GM19324 (cell line): ENCODE results near the gene ULK3.
A peak's percentile ranks its signal among the peaks of the same experiment; 100 is the strongest.

Experiments used
- ATAC-seq: cut with Tn5 transposase; IDR thresholded peaks from one replicate; pipeline ENCODE4 v1.9.1; 2021; ENCODE audit warnings: mild to moderate bottlenecking, moderate library complexity; ENCODE audit not compliant: unreplicated experiment, low FRiP score

The ULK3 gene

GRCh38 chr15:74825866-74826265, 17.1 kb downstream of the ULK3 start:
- ATAC-seq: no peak

- no peak for ATAC-seq
These were observed 18.0 kb downstream of the ULK3 start for GRCh38 chr15:74824976-74825375.

GRCh38 chr15:74823324-74823723, 19.6 kb downstream of the ULK3 start:
- ATAC-seq: no peak

- ATAC-seq: no peak
These were observed 20.7 kb downstream of the ULK3 start for GRCh38 chr15:74822233-74822632.

GRCh38 chr15:74821790-74822158, 21.2 kb downstream of the ULK3 start:
- no peak for ATAC-seq

- ATAC-seq: peak; percentile 68
These were observed 21.7 kb downstream of the ULK3 start for GRCh38 chr15:74821091-74821789.

GRCh38 chr15:74820056-74820455, 22.9 kb downstream of the ULK3 start:
- no peak for ATAC-seq

- no peak for ATAC-seq
These were observed 25.6 kb downstream of the ULK3 start for GRCh38 chr15:74817370-74817737.

GRCh38 chr15:74816624-74817369, 26.2 kb downstream of the ULK3 start:
- no peak for ATAC-seq

GRCh38 chr15:74815961-74816360, 27.0 kb downstream of the ULK3 start:
- no peak for ATAC-seq

GRCh38 chr15:74815121-74815934, 27.6 kb downstream of the ULK3 start:
- ATAC-seq: no peak

GRCh38 chr15:74812533-74812932, 30.4 kb downstream of the ULK3 start, which contains the start of gene LMAN1L:
Gene LMAN1L (plus strand): TSS chr15:74812835. CDS start chr15:74812855, 20 bp downstream.
- no peak for ATAC-seq

- ATAC-seq: no peak
These were observed 33.0 kb downstream of the ULK3 start for GRCh38 chr15:74809956-74810355.

GRCh38 chr15:74809242-74809641, 33.7 kb downstream of the ULK3 start:
- no peak for ATAC-seq

- no peak for ATAC-seq
These were observed 34.1 kb downstream of the ULK3 start for GRCh38 chr15:74808840-74809229.

- no peak for ATAC-seq
These were observed 34.7 kb downstream of the ULK3 start for GRCh38 chr15:74808078-74808839.

- no peak for ATAC-seq
These were observed 35.7 kb downstream of the ULK3 start for GRCh38 chr15:74807282-74807681.

- no peak for ATAC-seq
These were observed 38.0 kb downstream of the ULK3 start for GRCh38 chr15:74804935-74805334.

GRCh38 chr15:74802862-74803447, 40.0 kb downstream of the ULK3 start:
- no peak for ATAC-seq

GRCh38 chr15:74802290-74802689, 40.7 kb downstream of the ULK3 start:
- ATAC-seq: no peak
